HG03558 (cell line): ENCODE measurements around the gene AKAP8L.
"Not testable (repeated sequence)": the region's sequence is repeated elsewhere in the genome, so short reads cannot be mapped to it uniquely, and the experiment has no call there.

ENCODE experiments used
- ATAC-seq: cut with Tn5 transposase; IDR thresholded peaks from one replicate; pipeline ENCODE4 v1.9.1; 2021; ENCODE audit warnings: moderate number of reproducible peaks; ENCODE audit not compliant: unreplicated experiment; ENCODE audit errors: extremely low read depth

AKAP8L gene

GRCh38 chr19:15421721-15422260, 3.0 kb upstream of the AKAP8L start:
- ATAC-seq, result no peak

GRCh38 chr19:15421136-15421695, 2.4 kb upstream of the AKAP8L start:
- ATAC-seq, result no peak

GRCh38 chr19:15419413-15420025, 731 bp upstream of the AKAP8L start:
- no peak for ATAC-seq

- no peak for ATAC-seq
These were observed 583 bp downstream of the AKAP8L start for GRCh38 chr19:15418231-15418578.

GRCh38 chr19:15417699-15418098, 1.1 kb downstream of the AKAP8L start:
- no peak for ATAC-seq

GRCh38 chr19:15412832-15413231, 6.0 kb downstream of the AKAP8L start:
- no peak for ATAC-seq

GRCh38 chr19:15411351-15411750, 7.4 kb downstream of the AKAP8L start:
- ATAC-seq, result not testable (repeated sequence)

- ATAC-seq, result no peak
These were observed 14.0 kb downstream of the AKAP8L start for GRCh38 chr19:15404780-15405211.

GRCh38 chr19:15404097-15404779, 14.6 kb downstream of the AKAP8L start:
- ATAC-seq, result no peak

GRCh38 chr19:15403151-15403531, 15.6 kb downstream of the AKAP8L start:
- ATAC-seq, result no peak

GRCh38 chr19:15402411-15403150, 16.2 kb downstream of the AKAP8L start:
- no peak for ATAC-seq

GRCh38 chr19:15401397-15401710, 17.4 kb downstream of the AKAP8L start:
- no peak for ATAC-seq

- no peak for ATAC-seq
These were observed 18.0 kb downstream of the AKAP8L start for GRCh38 chr19:15400521-15401396.

GRCh38 chr19:15399635-15400034, 19.2 kb downstream of the AKAP8L start:
- ATAC-seq, result no peak

- ATAC-seq, result no peak
These were observed 19.6 kb downstream of the AKAP8L start for GRCh38 chr19:15399234-15399515.

- ATAC-seq, result no peak
These were observed 20.1 kb downstream of the AKAP8L start for GRCh38 chr19:15398501-15399233.

- ATAC-seq, result no peak
These were observed 21.0 kb downstream of the AKAP8L start for GRCh38 chr19:15397782-15398181.

GRCh38 chr19:15397236-15397635, 21.6 kb downstream of the AKAP8L start:
- ATAC-seq, result no peak

GRCh38 chr19:15396436-15396835, 22.4 kb downstream of the AKAP8L start:
- ATAC-seq, result no peak

- not testable (repeated sequence) for ATAC-seq
These were observed 23.5 kb downstream of the AKAP8L start for GRCh38 chr19:15395251-15395650.
